Mesodermal cell (in vitro differentiated cells): Measurements from ENCODE around the gene OR52K2.

Experiments used
- H3K27ac ChIP-seq: 2 replicates; pipeline ENCODE4 v1.7.0; 2013; ENCODE audit warnings: mild to moderate bottlenecking, low read depth, low read length, moderate library complexity; ENCODE audit not compliant: severe bottlenecking
- H3K36me3 ChIP-seq: 2 replicates; pipeline ENCODE4 v1.7.1; 2013; ENCODE audit warnings: mild to moderate bottlenecking, low read length, moderate library complexity; ENCODE audit not compliant: control insufficient read depth, insufficient read depth
- H3K4me1 ChIP-seq: one replicate; pipeline ENCODE4 v1.7.1; 2013; ENCODE audit warnings: mild to moderate bottlenecking, low read length; ENCODE audit not compliant: insufficient read depth, control insufficient read depth, poor library complexity, severe bottlenecking
- H3K4me3 ChIP-seq: 2 replicates; pipeline ENCODE4 v1.7.0; 2013; ENCODE audit warnings: low read length, control low read depth, mild to moderate bottlenecking; ENCODE audit not compliant: insufficient read depth, poor library complexity, severe bottlenecking; ENCODE audit errors: extremely low read depth
- H3K9me3 ChIP-seq: 2 replicates; pipeline ENCODE4 v1.7.1; 2013; ENCODE audit warnings: mild to moderate bottlenecking, low read length, moderate library complexity; ENCODE audit not compliant: control insufficient read depth
- WGBS, 2 experiments: methylation state at CpG; one replicate each; pipeline ENCODE4 v1.1.5; 2013; ENCODE audit warnings: missing lambda C conversion rate in 2 of 2; ENCODE audit not compliant: insufficient coverage in 2 of 2; 5-methylcytosine and 5-hydroxymethylcytosine counted together

The OR52K2 gene

DNA sequence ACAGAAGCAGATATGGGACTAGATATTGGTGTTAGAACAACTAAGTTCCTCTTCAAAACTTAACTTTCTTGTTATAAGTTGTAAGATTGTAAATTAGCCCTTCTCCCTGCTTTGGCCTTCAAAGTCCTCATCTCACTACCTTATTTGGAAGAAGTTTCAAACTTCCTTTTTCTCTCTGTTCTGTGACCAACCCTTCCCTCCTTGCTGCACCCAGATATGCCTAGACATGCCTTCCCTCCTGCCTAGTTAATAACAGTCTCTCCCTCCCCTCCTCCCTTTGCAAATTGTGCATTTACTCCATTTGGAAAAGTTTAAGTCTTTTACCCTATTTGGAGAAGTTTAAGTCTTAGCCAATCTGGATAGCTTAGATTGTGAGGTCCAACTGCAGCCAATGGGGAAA, 4.9 kb downstream of the OR52K2 start:
- Histone ChIP-seq H3K4me1 (no peaks in the 10 kb centered on the region), H3K27ac (no peak overlapping the region), H3K9me3 (peaks cover 12% of the 10 kb centered on the region), H3K36me3 (no peaks in the 10 kb centered on the region), H3K4me3 (no peak overlapping the region)

DNA sequence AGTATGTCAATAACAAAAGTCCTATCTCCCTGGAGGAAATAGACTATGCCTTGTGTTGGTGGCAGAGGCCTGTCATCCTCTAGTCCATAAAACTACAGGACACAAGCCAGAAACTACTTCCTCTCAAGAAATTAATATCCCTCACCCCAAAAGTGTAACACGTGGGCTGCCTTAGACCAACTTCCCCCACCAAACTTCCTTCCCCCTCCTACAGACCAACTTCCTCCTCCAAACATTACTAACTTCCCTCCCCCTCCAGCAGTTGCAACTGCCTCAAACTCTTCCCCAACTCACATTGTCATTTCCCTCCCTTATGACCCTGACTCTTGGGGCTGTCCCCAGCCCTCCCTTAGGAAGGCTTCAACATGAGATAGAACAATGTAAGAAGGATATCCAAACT, 6.3 kb downstream of the OR52K2 start:
- no peak overlapping the region for H3K27ac ChIP-seq
- H3K4me1 ChIP-seq: peaks cover 3% of the 10 kb centered on the region
- peaks cover 12% of the 10 kb centered on the region for H3K9me3 ChIP-seq
- 71 to 79% methylated on average over 1 of the region's 1 CpG for WGBS, 2 experiments
- H3K4me3 ChIP-seq: no peak overlapping the region
- H3K36me3 ChIP-seq: no peaks in the 10 kb centered on the region

DNA sequence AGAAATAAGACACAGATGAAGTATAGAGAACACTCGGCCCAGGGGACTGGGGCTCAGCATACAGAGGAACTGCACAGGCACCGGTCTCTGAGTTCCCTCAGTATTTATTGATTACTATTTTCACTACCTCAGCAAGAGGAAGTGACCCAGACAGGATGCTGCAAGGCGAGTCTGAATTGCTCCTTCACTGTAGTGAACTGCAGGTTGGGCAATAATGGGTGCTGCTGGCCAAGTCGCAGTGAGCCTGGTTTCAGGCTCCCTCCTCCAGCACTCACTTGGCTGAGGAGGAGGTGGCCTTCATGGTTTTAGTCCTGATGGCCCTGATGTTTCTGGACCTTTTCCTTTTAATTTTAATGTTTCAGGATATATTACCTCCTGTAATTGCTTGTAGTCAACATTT, 10.4 kb downstream of the OR52K2 start:
- peaks cover 22% of the 10 kb centered on the region for H3K9me3 ChIP-seq
- WGBS, 2 experiments: 60 to 73% methylated on average over 1 to 2 of the region's 4 CpGs
- no peak overlapping the region for H3K4me3 ChIP-seq
- H3K27ac ChIP-seq: no peak overlapping the region
- H3K36me3 ChIP-seq: no peaks in the 10 kb centered on the region
- H3K4me1 ChIP-seq: peaks cover 3% of the 10 kb centered on the region

DNA sequence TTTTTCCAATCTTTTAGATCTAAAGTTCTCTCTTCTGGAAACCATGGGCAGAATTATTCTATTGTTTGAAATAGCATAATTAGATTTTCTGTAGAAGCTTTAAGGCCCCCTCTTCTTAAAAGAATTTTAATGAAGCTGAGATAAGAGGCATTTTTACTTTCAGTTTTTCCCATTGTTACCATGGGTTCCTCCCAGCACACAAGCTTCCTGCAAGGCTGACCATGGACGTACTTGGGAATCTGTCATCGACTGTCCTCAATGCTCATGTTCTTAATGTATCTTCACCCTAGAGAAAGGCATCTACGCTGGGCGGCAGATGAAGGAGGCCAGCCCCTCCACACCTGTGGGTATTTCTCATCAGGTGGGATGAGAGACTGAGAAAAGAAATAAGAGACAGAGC, 11.1 kb downstream of the OR52K2 start:
- peaks cover 22% of the 10 kb centered on the region for H3K9me3 ChIP-seq
- peaks cover 3% of the 10 kb centered on the region for H3K4me1 ChIP-seq
- H3K27ac ChIP-seq: no peak overlapping the region
- whole genome bisulfite sequencing, 2 experiments: 98 to 100% methylated on average over 3 to 4 of the region's 4 CpGs
- no peak overlapping the region for H3K4me3 ChIP-seq
- H3K36me3 ChIP-seq: no peaks in the 10 kb centered on the region

DNA sequence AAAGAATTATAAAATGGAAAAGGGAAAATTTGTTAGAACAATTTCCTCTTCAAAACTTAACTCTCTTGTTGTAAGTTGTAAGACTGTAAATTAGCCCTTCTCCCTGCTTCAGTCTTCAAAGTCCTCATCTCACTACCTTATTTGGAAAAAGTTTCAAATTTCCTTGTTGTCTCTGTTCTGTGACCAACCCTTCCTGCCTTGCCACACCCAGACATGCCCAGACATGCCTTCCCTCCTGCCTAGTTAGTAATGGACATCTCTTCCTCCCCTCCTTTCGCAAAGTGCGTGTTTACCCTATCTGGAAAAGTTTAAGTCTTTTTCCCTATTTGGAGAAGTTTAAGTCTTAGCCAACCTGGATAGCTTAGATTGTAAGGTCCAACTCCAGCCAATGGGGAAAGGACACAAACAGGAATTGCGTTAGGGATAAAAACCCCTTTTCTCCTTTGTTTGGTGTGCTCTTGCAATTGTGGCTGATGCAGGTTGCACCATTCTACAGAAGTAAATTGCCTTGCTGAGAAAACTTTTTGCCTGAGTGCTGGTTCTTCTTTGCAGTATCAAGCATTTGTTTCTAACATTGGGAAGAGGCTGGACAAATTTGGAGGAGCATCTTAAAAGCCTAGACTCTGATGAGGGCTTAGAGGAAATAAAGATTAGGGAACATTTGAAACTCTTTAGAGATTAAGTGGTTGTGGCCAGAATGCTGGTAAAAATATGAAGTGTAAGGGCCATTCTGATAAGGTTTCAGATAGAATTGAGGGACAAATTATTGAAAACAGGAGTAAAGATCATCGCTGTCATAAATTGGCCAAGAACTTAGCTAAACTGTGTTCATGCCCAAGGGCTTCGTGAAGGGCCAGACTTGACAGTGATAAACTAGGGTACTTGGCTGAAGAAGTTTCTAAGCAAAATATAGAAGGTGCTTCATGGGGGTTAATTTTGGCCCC, 15.4 kb downstream of the OR52K2 start:
- H3K36me3 ChIP-seq: no peaks in the 10 kb centered on the region
- WGBS, 2 experiments: 85 to 88% methylated on average over 3 of the region's 5 CpGs
- peaks cover 1% of the 10 kb centered on the region for H3K4me1 ChIP-seq
- H3K27ac ChIP-seq: no peak overlapping the region
- no peak overlapping the region for H3K4me3 ChIP-seq
- peaks cover 24% of the 10 kb centered on the region for H3K9me3 ChIP-seq

DNA sequence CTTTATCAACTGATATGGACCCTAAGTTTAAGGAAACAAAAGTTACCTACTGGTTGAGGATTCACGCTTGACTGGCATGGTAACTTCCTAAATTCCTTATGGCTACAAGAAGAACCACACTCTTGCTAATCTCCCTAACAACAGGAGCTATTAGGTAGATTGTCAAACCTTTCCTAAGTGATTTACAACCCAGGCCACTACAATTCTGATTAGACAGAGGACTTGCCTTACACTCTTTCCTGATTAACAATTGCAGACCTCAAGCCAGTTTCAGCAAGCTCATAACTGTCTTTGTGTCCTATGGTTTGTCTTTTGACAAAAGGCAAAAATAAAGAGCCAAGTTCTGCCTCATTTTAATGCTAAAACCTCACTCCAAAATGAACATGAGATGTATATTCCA, 16.3 kb downstream of the OR52K2 start:
- Histone ChIP-seq H3K27ac (no peak overlapping the region), H3K4me1 (no peaks in the 10 kb centered on the region), H3K4me3 (no peak overlapping the region), H3K36me3 (no peaks in the 10 kb centered on the region), H3K9me3 (peaks cover 24% of the 10 kb centered on the region)
- WGBS, 2 experiments: 83 to 86% methylated on average over 1 of the region's 1 CpG

DNA sequence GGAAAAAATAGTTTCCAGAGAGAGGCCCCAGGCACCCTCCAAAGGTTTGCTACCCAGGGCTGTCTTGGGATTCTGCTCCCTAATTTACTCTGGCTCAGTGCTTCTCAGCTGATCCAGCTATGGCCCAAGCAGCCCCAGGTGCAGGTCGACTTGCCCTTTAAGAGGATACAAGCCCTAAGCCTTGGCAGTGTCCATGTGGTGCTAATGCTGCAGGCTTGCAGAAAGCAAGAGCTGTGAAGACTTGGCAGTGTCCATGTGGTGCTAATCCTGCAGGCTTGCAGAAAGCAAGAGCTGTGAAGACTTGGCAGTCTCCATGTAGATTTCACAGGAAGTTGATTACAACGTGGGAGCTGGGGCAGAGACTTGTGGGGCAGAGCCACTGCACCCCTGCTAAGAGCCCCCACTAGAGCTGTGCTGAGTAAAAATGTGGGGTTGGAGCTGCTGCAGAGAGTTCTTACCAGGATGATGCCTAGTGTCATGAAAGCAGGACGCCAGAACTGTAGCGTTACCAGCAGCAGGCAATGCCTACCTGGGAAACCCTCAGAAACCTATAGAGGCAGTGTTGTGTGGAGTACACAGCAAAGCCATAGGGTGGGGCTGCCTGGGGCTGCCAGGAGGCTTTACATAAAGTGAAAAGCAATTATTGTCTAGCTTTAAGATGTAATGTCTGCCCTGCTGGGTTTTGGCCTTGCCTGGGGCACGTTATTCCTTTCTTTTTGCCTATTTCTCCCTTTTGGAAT, 17.2 kb downstream of the OR52K2 start:
- Histone ChIP-seq H3K36me3 (no peaks in the 10 kb centered on the region), H3K27ac (no peak overlapping the region), H3K4me3 (no peak overlapping the region), H3K9me3 (peaks cover 24% of the 10 kb centered on the region), H3K4me1 (no peaks in the 10 kb centered on the region)
- 59 to 74% methylated on average over 2 to 4 of the region's 5 CpGs for WGBS, 2 experiments

DNA sequence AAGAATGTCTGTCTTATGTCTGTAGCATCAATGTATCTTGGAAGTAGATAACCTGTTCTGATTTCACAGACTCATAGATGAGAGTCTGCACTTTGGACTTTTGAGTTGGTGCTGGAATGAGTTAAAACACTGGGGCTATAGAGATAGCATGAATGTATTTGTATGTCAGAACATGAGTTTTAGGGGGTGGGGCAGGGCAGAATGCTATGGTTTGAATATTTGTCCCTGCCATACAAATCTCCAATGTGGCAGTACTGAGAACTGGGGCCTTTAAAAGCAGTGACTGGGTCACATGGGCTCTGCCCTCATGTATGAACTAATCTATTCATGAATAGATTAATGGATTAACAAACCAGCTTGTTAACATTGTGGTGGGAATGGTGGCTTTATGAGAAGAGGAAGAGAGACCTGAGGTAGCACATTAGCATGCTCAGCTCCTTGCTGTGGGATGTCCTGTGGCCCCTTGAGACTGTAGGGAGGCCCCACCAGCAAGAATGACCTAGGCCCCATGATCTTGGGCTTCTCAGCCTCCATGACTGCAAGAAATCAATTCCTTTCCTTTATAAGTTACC, 17.9 kb downstream of the OR52K2 start:
- no peaks in the 10 kb centered on the region for H3K36me3 ChIP-seq
- H3K4me1 ChIP-seq: no peaks in the 10 kb centered on the region
- H3K4me3 ChIP-seq: no peak overlapping the region
- H3K9me3 ChIP-seq: peaks cover 24% of the 10 kb centered on the region
- no peak overlapping the region for H3K27ac ChIP-seq

DNA sequence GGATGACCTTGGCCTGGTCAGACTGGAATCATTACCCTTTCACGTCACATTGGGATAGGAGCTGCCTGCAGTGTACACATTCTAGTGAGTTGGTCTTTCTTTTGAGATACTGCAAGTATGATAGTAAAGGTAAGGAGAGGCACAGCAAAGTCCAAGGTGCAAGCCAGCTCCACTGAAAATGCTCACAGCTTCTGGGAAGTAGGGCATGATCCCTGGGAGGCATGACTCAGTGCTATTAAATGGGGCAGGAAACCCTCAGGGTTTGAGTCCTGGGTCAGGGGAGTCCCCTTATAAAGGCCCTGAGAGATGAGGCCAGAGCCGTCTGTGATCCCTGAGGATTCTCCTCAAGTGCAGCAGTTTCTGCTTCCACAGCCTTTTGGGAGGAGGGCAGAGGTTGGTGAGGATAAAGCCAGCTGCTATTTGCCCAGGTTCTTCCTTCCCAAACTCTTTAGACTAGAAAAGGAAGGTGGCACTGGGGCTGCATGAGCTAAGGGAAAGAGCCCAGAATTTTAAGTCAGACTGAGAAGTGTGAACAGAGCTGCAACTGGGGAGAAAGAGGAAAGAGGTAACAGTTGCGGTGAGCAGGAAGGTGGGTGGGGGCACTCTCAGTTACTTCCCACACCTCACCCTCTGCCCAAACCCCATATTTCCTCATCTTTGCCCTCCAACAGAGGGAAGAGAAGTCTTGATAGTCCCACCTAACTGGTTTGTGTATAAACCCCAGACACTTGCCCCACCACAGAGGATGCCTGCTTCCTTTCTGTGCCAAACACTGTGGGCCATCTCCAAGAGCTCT, 18.9 kb downstream of the OR52K2 start:
- 80 to 84% methylated on average over 2 of the region's 3 CpGs for WGBS, 2 experiments
- Histone ChIP-seq H3K4me3 (no peak overlapping the region), H3K27ac (no peak overlapping the region), H3K9me3 (peaks cover 22% of the 10 kb centered on the region), H3K36me3 (no peaks in the 10 kb centered on the region), H3K4me1 (no peaks in the 10 kb centered on the region)

DNA sequence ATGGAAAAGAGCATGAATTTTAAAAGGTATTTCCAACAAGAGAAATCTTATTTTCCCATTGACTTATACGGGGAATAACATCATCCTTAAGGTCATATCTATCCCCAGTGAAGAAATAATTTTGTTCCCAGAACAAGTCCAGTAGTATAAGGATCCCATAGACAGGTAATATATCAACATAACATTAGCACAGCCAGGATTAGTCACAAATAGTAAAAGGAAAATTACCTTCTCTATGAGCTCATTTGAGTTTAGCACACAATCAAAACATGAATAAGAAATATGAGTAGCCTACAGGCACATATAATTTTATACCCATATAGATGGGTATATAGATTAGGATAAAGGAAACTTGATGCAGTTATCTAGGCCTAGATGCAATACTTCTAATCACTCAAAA, 30.5 kb downstream of the OR52K2 start:
- H3K36me3 ChIP-seq: no peaks in the 10 kb centered on the region
- H3K4me1 ChIP-seq: no peaks in the 10 kb centered on the region
- H3K9me3 ChIP-seq: no peaks in the 10 kb centered on the region
- H3K27ac ChIP-seq: no peak overlapping the region
- 50% methylated on average over 1 of the region's 1 CpG; no CpG with 5 or more reads in 1 of the 2 experiments for WGBS, 2 experiments
- H3K4me3 ChIP-seq: no peak overlapping the region
